ENCODE data around the gene CHCHD6.

CHCHD6 gene

GRCh38 chr3:126978291-126978690 lies 274.3 kb downstream of the CHCHD6 start:
- 91 to 95% methylated on average over 5 of the region's 5 CpGs for WGBS, 2 experiments
- H3K4me1 ChIP-seq (ENCODE audit: control insufficient read depth, insufficient read depth, low read length), result no peaks in the 10 kb centered on the region
- H3K27ac ChIP-seq (ENCODE audit: insufficient read depth, low read depth, low read length, poor library complexity, severe bottlenecking), result no peak overlapping the region
- peaks cover 17% of the 10 kb centered on the region for H3K27me3 ChIP-seq (ENCODE audit: control insufficient read depth, insufficient read depth, low read length, poor library complexity, severe bottlenecking)
- H3K4me3 ChIP-seq (ENCODE audit: insufficient read depth, low read depth, low read length), result no peak overlapping the region
- H3K9me3 ChIP-seq (ENCODE audit: control insufficient read depth, low read length), result no peaks in the 10 kb centered on the region
- no peaks in the 10 kb centered on the region for H3K36me3 ChIP-seq (ENCODE audit: control insufficient read depth, insufficient read depth, low read length)

GRCh38 chr3:126979046-126979628 lies 275.1 kb downstream of the CHCHD6 start:
- Histone ChIP-seq H3K27me3 (ENCODE audit: control insufficient read depth, insufficient read depth, low read length, poor library complexity, severe bottlenecking) (peaks cover 17% of the 10 kb centered on the region), H3K4me1 (ENCODE audit: control insufficient read depth, insufficient read depth, low read length) (no peaks in the 10 kb centered on the region), H3K36me3 (ENCODE audit: control insufficient read depth, insufficient read depth, low read length) (no peaks in the 10 kb centered on the region), H3K27ac (ENCODE audit: insufficient read depth, low read depth, low read length, poor library complexity, severe bottlenecking) (no peak overlapping the region), H3K4me3 (ENCODE audit: insufficient read depth, low read depth, low read length) (no peak overlapping the region), H3K9me3 (ENCODE audit: control insufficient read depth, low read length) (no peaks in the 10 kb centered on the region)
- WGBS, 2 experiments, result 71 to 73% methylated on average over 5 of the region's 5 CpGs

GRCh38 chr3:126980266-126980811 lies 276.3 kb downstream of the CHCHD6 start:
- Histone ChIP-seq H3K27me3 (ENCODE audit: control insufficient read depth, insufficient read depth, low read length, poor library complexity, severe bottlenecking) (peaks cover 17% of the 10 kb centered on the region), H3K36me3 (ENCODE audit: control insufficient read depth, insufficient read depth, low read length) (no peaks in the 10 kb centered on the region), H3K4me3 (ENCODE audit: insufficient read depth, low read depth, low read length) (no peak overlapping the region), H3K27ac (ENCODE audit: insufficient read depth, low read depth, low read length, poor library complexity, severe bottlenecking) (no peak overlapping the region), H3K4me1 (ENCODE audit: control insufficient read depth, insufficient read depth, low read length) (peaks cover 10% of the 10 kb centered on the region), H3K9me3 (ENCODE audit: control insufficient read depth, low read length) (no peaks in the 10 kb centered on the region)
- WGBS, 2 experiments, result 89 to 95% methylated on average over 15 of the region's 15 CpGs

- WGBS, 2 experiments, result 20 to 26% methylated on average over 12 of the region's 12 CpGs
- Histone ChIP-seq H3K9me3 (ENCODE audit: control insufficient read depth, low read length) (no peaks in the 10 kb centered on the region), H3K4me3 (ENCODE audit: insufficient read depth, low read depth, low read length) (peak overlapping the region; percentile 31), H3K36me3 (ENCODE audit: control insufficient read depth, insufficient read depth, low read length) (no peaks in the 10 kb centered on the region), H3K4me1 (ENCODE audit: control insufficient read depth, insufficient read depth, low read length) (peaks cover 10% of the 10 kb centered on the region), H3K27me3 (ENCODE audit: control insufficient read depth, insufficient read depth, low read length, poor library complexity, severe bottlenecking) (peaks cover 17% of the 10 kb centered on the region), H3K27ac (ENCODE audit: insufficient read depth, low read depth, low read length, poor library complexity, severe bottlenecking) (no peak overlapping the region)
These were observed 278.1 kb downstream of the CHCHD6 start for GRCh38 chr3:126982126-126982470.

- Histone ChIP-seq H3K9me3 (ENCODE audit: control insufficient read depth, low read length) (no peaks in the 10 kb centered on the region), H3K4me1 (ENCODE audit: control insufficient read depth, insufficient read depth, low read length) (peaks cover 10% of the 10 kb centered on the region), H3K4me3 (ENCODE audit: insufficient read depth, low read depth, low read length) (peak within 1 kb of the TSS; percentile 70), H3K27ac (ENCODE audit: insufficient read depth, low read depth, low read length, poor library complexity, severe bottlenecking) (no peak within 1 kb of the TSS), H3K27me3 (ENCODE audit: control insufficient read depth, insufficient read depth, low read length, poor library complexity, severe bottlenecking) (peaks cover 17% of the 10 kb centered on the region), H3K36me3 (ENCODE audit: control insufficient read depth, insufficient read depth, low read length) (no peaks in the 10 kb centered on the region)
- WGBS, 2 experiments, result 1% methylated on average over 89 of the region's 89 CpGs
These were observed 278.6 kb downstream of the CHCHD6 start, which contains the start of gene PLXNA1 for GRCh38 chr3:126982471-126983175. TSS of gene PLXNA1 (plus strand) at chr3:126983115. CDS start at chr3:126988594, 5,479 bp downstream.

- peaks cover 10% of the 10 kb centered on the region for H3K4me1 ChIP-seq (ENCODE audit: control insufficient read depth, insufficient read depth, low read length)
- H3K36me3 ChIP-seq (ENCODE audit: control insufficient read depth, insufficient read depth, low read length), result no peaks in the 10 kb centered on the region
- H3K9me3 ChIP-seq (ENCODE audit: control insufficient read depth, low read length), result no peaks in the 10 kb centered on the region
- H3K27me3 ChIP-seq (ENCODE audit: control insufficient read depth, insufficient read depth, low read length, poor library complexity, severe bottlenecking), result peaks cover 17% of the 10 kb centered on the region
- no peak overlapping the region for H3K27ac ChIP-seq (ENCODE audit: insufficient read depth, low read depth, low read length, poor library complexity, severe bottlenecking)
- H3K4me3 ChIP-seq (ENCODE audit: insufficient read depth, low read depth, low read length), result peak overlapping the region; percentile 70
- 0% methylated on average over 70 of the region's 70 CpGs for WGBS, 2 experiments
These were observed 279.2 kb downstream of the CHCHD6 start for GRCh38 chr3:126983276-126983652.

- peak overlapping the region; percentile 70 for H3K4me3 ChIP-seq (ENCODE audit: insufficient read depth, low read depth, low read length)
- H3K36me3 ChIP-seq (ENCODE audit: control insufficient read depth, insufficient read depth, low read length), result no peaks in the 10 kb centered on the region
- WGBS, 2 experiments, result 1% methylated on average over 61 of the region's 61 CpGs
- peaks cover 17% of the 10 kb centered on the region for H3K27me3 ChIP-seq (ENCODE audit: control insufficient read depth, insufficient read depth, low read length, poor library complexity, severe bottlenecking)
- H3K27ac ChIP-seq (ENCODE audit: insufficient read depth, low read depth, low read length, poor library complexity, severe bottlenecking), result no peak overlapping the region
- no peaks in the 10 kb centered on the region for H3K9me3 ChIP-seq (ENCODE audit: control insufficient read depth, low read length)
- peaks cover 10% of the 10 kb centered on the region for H3K4me1 ChIP-seq (ENCODE audit: control insufficient read depth, insufficient read depth, low read length)
These were observed 279.8 kb downstream of the CHCHD6 start for GRCh38 chr3:126983653-126984390.

- no peaks in the 10 kb centered on the region for H3K9me3 ChIP-seq (ENCODE audit: control insufficient read depth, low read length)
- H3K36me3 ChIP-seq (ENCODE audit: control insufficient read depth, insufficient read depth, low read length), result no peaks in the 10 kb centered on the region
- WGBS, 2 experiments, result 49 to 52% methylated on average over 21 of the region's 21 CpGs
- H3K4me1 ChIP-seq (ENCODE audit: control insufficient read depth, insufficient read depth, low read length), result peaks cover 10% of the 10 kb centered on the region
- H3K27ac ChIP-seq (ENCODE audit: insufficient read depth, low read depth, low read length, poor library complexity, severe bottlenecking), result no peak overlapping the region
- peak overlapping the region; percentile 70 for H3K4me3 ChIP-seq (ENCODE audit: insufficient read depth, low read depth, low read length)
- peaks cover 17% of the 10 kb centered on the region for H3K27me3 ChIP-seq (ENCODE audit: control insufficient read depth, insufficient read depth, low read length, poor library complexity, severe bottlenecking)
These were observed 280.5 kb downstream of the CHCHD6 start for GRCh38 chr3:126984391-126985131.

GRCh38 chr3:126985132-126985985 lies 281.3 kb downstream of the CHCHD6 start:
- peak overlapping the region; percentile 70 for H3K4me3 ChIP-seq (ENCODE audit: insufficient read depth, low read depth, low read length)
- peaks cover 10% of the 10 kb centered on the region for H3K4me1 ChIP-seq (ENCODE audit: control insufficient read depth, insufficient read depth, low read length)
- WGBS, 2 experiments, result 73 to 77% methylated on average over 17 of the region's 17 CpGs
- H3K27me3 ChIP-seq (ENCODE audit: control insufficient read depth, insufficient read depth, low read length, poor library complexity, severe bottlenecking), result peaks cover 17% of the 10 kb centered on the region
- no peak overlapping the region for H3K27ac ChIP-seq (ENCODE audit: insufficient read depth, low read depth, low read length, poor library complexity, severe bottlenecking)
- no peaks in the 10 kb centered on the region for H3K36me3 ChIP-seq (ENCODE audit: control insufficient read depth, insufficient read depth, low read length)
- H3K9me3 ChIP-seq (ENCODE audit: control insufficient read depth, low read length), result no peaks in the 10 kb centered on the region

Measured in ectodermal cell (in vitro differentiated cells).